Upper lobe of left lung (tissue), 6 donors: ENCODE measurements around the gene SSRP1. TPM values are rescaled to one million over a fixed set of nuclear protein-coding genes. Genes with fewer than 3 reads are reported as not detected.
A peak's percentile ranks its signal among the peaks of the same experiment; 100 is the strongest.

Source experiments
- ATAC-seq, 2 donors: fragments of 200-7000 bp; cut with Tn5 transposase; one replicate each; pipeline ENCODE4 v1.9.1; 2022; ENCODE audit warnings: mild to moderate bottlenecking in 2 of 2, moderate library complexity in 2 of 2; ENCODE audit not compliant: low FRiP score in 2 of 2
- DNase-seq, 2 donors: peaks; one replicate each; pipeline ENCODE4 v3.0.0-alpha.2; 2019 to 2020
- H3K27ac ChIP-seq, 4 donors: fragments of 200-600 bp; sonication (generic); one replicate each; pipeline ENCODE4 v1.5.1; 2016 to 2019
- H3K27me3 ChIP-seq, 4 donors: fragments of 200-600 bp; sonication (generic); one replicate each; pipeline ENCODE4 v1.5.1; 2017 to 2019
- H3K36me3 ChIP-seq, 4 donors: fragments of 200-600 bp; sonication (generic); one replicate each; pipeline ENCODE4 v1.5.1; 2016 to 2019
- H3K4me1 ChIP-seq, 4 donors: fragments of 200-600 bp; sonication (generic); one replicate each; pipeline ENCODE4 v1.5.1; 2018 to 2019
- H3K4me3 ChIP-seq, 4 donors: fragments of 200-600 bp; sonication (generic); one replicate each; pipeline ENCODE4 v1.5.1; 2017 to 2019; ENCODE audit warnings: mild to moderate bottlenecking in 2 of 4, moderate library complexity in 1 of 4
- H3K9me3 ChIP-seq, 4 donors: fragments of 200-600 bp; sonication (generic); one replicate each; pipeline ENCODE4 v1.5.1; 2018 to 2019
- CTCF ChIP-seq, 6 experiments: fragments of 450-650 bp in 4 of 6; fragments of 200-600 bp in 2 of 6; sonication (generic) in 2 of 6; IDR thresholded peaks; one replicate each; pipeline ENCODE4 v1.5.1; 2016 to 2019; ENCODE audit warnings: antibody characterized with exemption in 6 of 6
- EP300 ChIP-seq, 4 donors: sonication (generic); formaldehyde crosslinking; IDR thresholded peaks; one replicate each; pipeline ENCODE4 v1.5.1; 2017; ENCODE audit warnings: antibody characterized with exemption in 4 of 4, control low read depth in 2 of 4
- POLR2A ChIP-seq, 4 donors: fragments of 450-650 bp; IDR thresholded peaks; one replicate each; pipeline ENCODE4 v1.5.1; 2016 to 2017; ENCODE audit warnings: antibody characterized with exemption in 4 of 4, mild to moderate bottlenecking in 2 of 4
- POLR2AphosphoS5 ChIP-seq, 2 donors: sonication (generic); formaldehyde crosslinking; IDR thresholded peaks; one replicate each; pipeline ENCODE4 v1.5.1; 2017; ENCODE audit warnings: antibody characterized with exemption in 2 of 2
- WGBS, 2 donors: methylation state at CpG; one replicate each; pipeline ENCODE4 v1.1.5; 2017 to 2018; 5-methylcytosine and 5-hydroxymethylcytosine counted together
- total RNA-seq, 6 donors: library from RNA; depleted of rRNA in 4 of 6; stranded (reverse); fragments of >200 nt in 4 of 6; gene quantifications; one replicate each; pipeline versions ENCODE4 v1.1.0 to v1.2.1, GENCODE V29; 2016 to 2021
- donor health status: DM: no; HTN: no; CAD: no; lungs with moderate emphysema.
- donor health status: DM: no; HTN: yes; CAD: no; lungs with severe emphysema.

Gene SSRP1
- total RNA-seq, 6 donors from 2014 or later = 48.2 to 89.6 (median 65.5) TPM

GRCh38 chr11:57357856-57358255 lies 22.2 kb upstream of the SSRP1 start:
- peak overlapping the region in 1 of 4 donors; percentile 27 for H3K27ac ChIP-seq
- no peaks in the 10 kb centered on the region for H3K36me3 ChIP-seq
- H3K4me1 ChIP-seq = peaks cover 0 to 6% (median 2%) of the 10 kb centered on the region in 4 donors
- TF ChIP-seq CTCF (IDR thresholded peaks at IDR 0.05) (no peak), POLR2A (IDR thresholded peaks at IDR 0.05) (no peak), EP300 (IDR thresholded peaks at IDR 0.05) (no peak), POLR2AphosphoS5 (IDR thresholded peaks at IDR 0.05) (no peak)
- no peak overlapping the region for H3K4me3 ChIP-seq
- ATAC-seq = no peak
- no peaks in the 10 kb centered on the region for H3K27me3 ChIP-seq
- DNase-seq = no peak
- 35 to 38% methylated on average over 6 of the region's 6 CpGs for WGBS, 2 donors
- no peaks in the 10 kb centered on the region for H3K9me3 ChIP-seq

- TF ChIP-seq POLR2AphosphoS5 (IDR thresholded peaks at IDR 0.05) (no peak), POLR2A (IDR thresholded peaks at IDR 0.05) (no peak), EP300 (IDR thresholded peaks at IDR 0.05) (no peak), CTCF (IDR thresholded peaks at IDR 0.05) (no peak)
- peak overlapping the region in 1 of 4 donors; percentile 27 for H3K27ac ChIP-seq
- 89 to 94% methylated on average over 3 of the region's 3 CpGs for WGBS, 2 donors
These were observed 21.6 kb upstream of the SSRP1 start for GRCh38 chr11:57357310-57357709.

GRCh38 chr11:57356268-57356667 lies 20.6 kb upstream of the SSRP1 start:
- DNase-seq = no peak
- ATAC-seq = no peak
- H3K9me3 ChIP-seq = no peaks in the 10 kb centered on the region
- H3K4me3 ChIP-seq = no peak overlapping the region
- TF ChIP-seq POLR2A (IDR thresholded peaks at IDR 0.05) (no peak), POLR2AphosphoS5 (IDR thresholded peaks at IDR 0.05) (no peak), CTCF (IDR thresholded peaks at IDR 0.05) (no peak), EP300 (IDR thresholded peaks at IDR 0.05) (no peak)
- H3K27ac ChIP-seq = no peak overlapping the region
- 51 to 52% methylated on average over 9 of the region's 9 CpGs for WGBS, 2 donors
- no peaks in the 10 kb centered on the region for H3K36me3 ChIP-seq
- peaks cover 0 to 6% (median 2%) of the 10 kb centered on the region in 4 donors for H3K4me1 ChIP-seq
- no peaks in the 10 kb centered on the region for H3K27me3 ChIP-seq

More at GRCh38 chr11:57357310-57357709, 21.6 kb upstream of the SSRP1 start:
- Histone ChIP-seq H3K9me3 (no peaks in the 10 kb centered on the region), H3K36me3 (no peaks in the 10 kb centered on the region), H3K4me1 (peaks cover 0 to 6% (median 2%) of the 10 kb centered on the region in 4 donors), H3K4me3 (no peak overlapping the region), H3K27me3 (no peaks in the 10 kb centered on the region)
- ATAC-seq (no peak), DNase-seq (no peak)

GRCh38 chr11:57354699-57355098 lies 19.0 kb upstream of the SSRP1 start:
- WGBS, 2 donors = 50 to 86% methylated on average over 6 of the region's 6 CpGs
- DNase-seq (no peak), ATAC-seq (peak; percentile 40 to 52)
- peaks cover 3 to 6% (median 4%) of the 10 kb centered on the region in 4 donors for H3K4me1 ChIP-seq
- no peaks in the 10 kb centered on the region for H3K9me3 ChIP-seq
- TF ChIP-seq POLR2A (IDR thresholded peaks at IDR 0.05) = no peak
- TF ChIP-seq EP300 (IDR thresholded peaks at IDR 0.05) = no peak
- TF ChIP-seq POLR2AphosphoS5 (IDR thresholded peaks at IDR 0.05) = no peak
- TF ChIP-seq CTCF (IDR thresholded peaks at IDR 0.05) = no peak
- H3K27ac ChIP-seq = no peak overlapping the region
- H3K36me3 ChIP-seq = no peaks in the 10 kb centered on the region
- H3K4me3 ChIP-seq = no peak overlapping the region
- no peaks in the 10 kb centered on the region for H3K27me3 ChIP-seq

- Histone ChIP-seq H3K4me1 (peaks cover 3 to 6% (median 6%) of the 10 kb centered on the region in 4 donors), H3K36me3 (no peaks in the 10 kb centered on the region), H3K27ac (no peak overlapping the region), H3K27me3 (no peaks in the 10 kb centered on the region), H3K4me3 (no peak overlapping the region), H3K9me3 (no peaks in the 10 kb centered on the region)
- DNase-seq (no peak), ATAC-seq (no peak)
- TF ChIP-seq POLR2AphosphoS5 (IDR thresholded peaks at IDR 0.05) = no peak
- TF ChIP-seq EP300 (IDR thresholded peaks at IDR 0.05) = no peak
- TF ChIP-seq POLR2A (IDR thresholded peaks at IDR 0.05) = no peak
- TF ChIP-seq CTCF (IDR thresholded peaks at IDR 0.05) = no peak
- whole genome bisulfite sequencing, 2 donors = 73 to 80% methylated on average over 4 of the region's 4 CpGs
These were observed 18.2 kb upstream of the SSRP1 start for GRCh38 chr11:57353852-57354251.
